GM23248 (cell line): ENCODE data around the gene KIF17.

Experiments
- EZH2 ChIP-seq: fragments of 200-600 bp; sonication (generic); IDR thresholded peaks from 2 replicates; pipeline ENCODE4 v1.6.1; 2018; ENCODE audit warnings: antibody characterized with exemption, mild to moderate bottlenecking; ENCODE audit not compliant: insufficient read depth, poor library complexity, severe bottlenecking
- EZH2phosphoT487 ChIP-seq: fragments of 200-600 bp; sonication (generic); IDR thresholded peaks from 2 replicates; pipeline ENCODE4 v1.6.1; 2018; ENCODE audit warnings: antibody characterized with exemption, moderate library complexity, mild to moderate bottlenecking, low read depth; ENCODE audit not compliant: insufficient read depth

GRCh38 chr1:20658166-20658915 is 59.5 kb downstream of the KIF17 start:
- TF ChIP-seq EZH2, result no peak
- no peak for TF ChIP-seq EZH2phosphoT487
